GM19397 (cell line): Measurements from ENCODE around the gene JAKMIP1.

Source experiments
- ATAC-seq: cut with Tn5 transposase; IDR thresholded peaks from one replicate; pipeline ENCODE4 v1.9.1; 2021; ENCODE audit warnings: mild to moderate bottlenecking, moderate library complexity; ENCODE audit not compliant: unreplicated experiment

JAKMIP1 gene

GRCh38 chr4:6204871-6205566, 4.7 kb upstream of the JAKMIP1 start:
- ATAC-seq, result no peak

GRCh38 chr4:6204098-6204497, 3.7 kb upstream of the JAKMIP1 start:
- no peak for ATAC-seq

GRCh38 chr4:6201580-6202091, 1.3 kb upstream of the JAKMIP1 start:
- ATAC-seq, result no peak

GRCh38 chr4:6200922-6201362, 593 bp upstream of the JAKMIP1 start:
- ATAC-seq, result no peak

- ATAC-seq, result no peak
Observed at GRCh38 chr4:6199422-6199921, 877 bp downstream of the JAKMIP1 start.

GRCh38 chr4:6198768-6199421, 1.5 kb downstream of the JAKMIP1 start:
- no peak for ATAC-seq

- no peak for ATAC-seq
Observed at GRCh38 chr4:6198278-6198677, 2.1 kb downstream of the JAKMIP1 start.

- ATAC-seq, result no peak
Observed at GRCh38 chr4:6197433-6198174, 2.7 kb downstream of the JAKMIP1 start.

- no peak for ATAC-seq
Observed at GRCh38 chr4:6196871-6197270, 3.5 kb downstream of the JAKMIP1 start.

GRCh38 chr4:6196324-6196723, 4.0 kb downstream of the JAKMIP1 start:
- no peak for ATAC-seq

GRCh38 chr4:6195602-6196319, 4.6 kb downstream of the JAKMIP1 start:
- no peak for ATAC-seq

GRCh38 chr4:6194458-6195195, 5.7 kb downstream of the JAKMIP1 start:
- ATAC-seq, result no peak

- ATAC-seq, result no peak
Observed at GRCh38 chr4:6193399-6193798, 7.0 kb downstream of the JAKMIP1 start.

GRCh38 chr4:6192245-6192644, 8.1 kb downstream of the JAKMIP1 start:
- ATAC-seq, result no peak

- ATAC-seq, result no peak
Observed at GRCh38 chr4:6191448-6192130, 8.8 kb downstream of the JAKMIP1 start.

- ATAC-seq, result no peak
Observed at GRCh38 chr4:6190486-6190885, 9.9 kb downstream of the JAKMIP1 start.

- no peak for ATAC-seq
Observed at GRCh38 chr4:6189511-6189910, 10.8 kb downstream of the JAKMIP1 start.

- ATAC-seq, result no peak
Observed at GRCh38 chr4:6188687-6189305, 11.6 kb downstream of the JAKMIP1 start.

GRCh38 chr4:6184169-6184568, 16.2 kb downstream of the JAKMIP1 start:
- ATAC-seq, result no peak
